HEK293T (cell line): ENCODE results near the gene LTB4R.

Experiments
- ARNT ChIP-seq: fragments of 450-650 bp; IDR thresholded peaks from 2 replicates; pipeline ENCODE4 v1.6.1; 2017; ENCODE audit warnings: mild to moderate bottlenecking
- BHLHE40 ChIP-seq: fragments of 450-650 bp; IDR thresholded peaks from 2 replicates; pipeline ENCODE4 v1.6.1; 2016; ENCODE audit warnings: mild to moderate bottlenecking, moderate library complexity, borderline replicate concordance
- ELF4 ChIP-seq: fragments of 450-650 bp; IDR thresholded peaks from 2 replicates; pipeline ENCODE4 v1.6.1; 2017; ENCODE audit warnings: antibody characterized with exemption
- FOXA1 ChIP-seq: fragments of 450-650 bp; IDR thresholded peaks from 2 replicates; pipeline ENCODE4 v1.6.1; 2016; ENCODE audit warnings: mild to moderate bottlenecking
- FOXM1 ChIP-seq: fragments of 450-650 bp; IDR thresholded peaks from 2 replicates; pipeline ENCODE4 v1.6.1; 2017; ENCODE audit warnings: mild to moderate bottlenecking, borderline replicate concordance
- HDGF ChIP-seq: fragments of 450-650 bp; IDR thresholded peaks from 2 replicates; pipeline ENCODE4 v1.6.1; 2017; ENCODE audit warnings: antibody characterized with exemption, borderline replicate concordance
- L3MBTL2 ChIP-seq: fragments of 450-650 bp; conservative IDR thresholded peaks from 2 replicates; pipeline ENCODE4 v1.6.1; 2016; ENCODE audit warnings: mild to moderate bottlenecking
- LEF1 ChIP-seq: fragments of 450-650 bp; IDR thresholded peaks from 2 replicates; pipeline ENCODE4 v1.6.1; 2017; ENCODE audit warnings: mild to moderate bottlenecking, borderline replicate concordance
- NFRKB ChIP-seq: fragments of 450-650 bp; IDR thresholded peaks from 2 replicates; pipeline ENCODE4 v1.6.1; 2016; ENCODE audit warnings: mild to moderate bottlenecking, moderate library complexity
- SUZ12 ChIP-seq: fragments of 450-650 bp; IDR thresholded peaks from 2 replicates; pipeline ENCODE4 v1.6.1; 2016; ENCODE audit warnings: mild to moderate bottlenecking
- ZNF384 ChIP-seq: fragments of 450-650 bp; IDR thresholded peaks from 2 replicates; pipeline ENCODE4 v1.6.1; 2016
- TF ChIP-seq, protein P1 (sequence below): fragments of 450-650 bp; IDR thresholded peaks from 2 replicates; pipeline ENCODE4 v1.6.1; 2016

- TF ChIP-seq HDGF: no peak
- TF ChIP-seq, protein P1, sequence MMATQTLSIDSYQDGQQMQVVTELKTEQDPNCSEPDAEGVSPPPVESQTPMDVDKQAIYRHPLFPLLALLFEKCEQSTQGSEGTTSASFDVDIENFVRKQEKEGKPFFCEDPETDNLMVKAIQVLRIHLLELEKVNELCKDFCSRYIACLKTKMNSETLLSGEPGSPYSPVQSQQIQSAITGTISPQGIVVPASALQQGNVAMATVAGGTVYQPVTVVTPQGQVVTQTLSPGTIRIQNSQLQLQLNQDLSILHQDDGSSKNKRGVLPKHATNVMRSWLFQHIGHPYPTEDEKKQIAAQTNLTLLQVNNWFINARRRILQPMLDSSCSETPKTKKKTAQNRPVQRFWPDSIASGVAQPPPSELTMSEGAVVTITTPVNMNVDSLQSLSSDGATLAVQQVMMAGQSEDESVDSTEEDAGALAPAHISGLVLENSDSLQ: no peak
- no peak for TF ChIP-seq FOXM1
- no peak for TF ChIP-seq FOXA1
- TF ChIP-seq NFRKB: no peak
- no peak for TF ChIP-seq ELF4
- no peak for TF ChIP-seq ZNF384
- no peak for TF ChIP-seq BHLHE40
- no peak for TF ChIP-seq ARNT
- TF ChIP-seq L3MBTL2: no peak
- TF ChIP-seq LEF1: no peak
- no peak for TF ChIP-seq SUZ12
Observed at GRCh38 chr14:24286996-24287395, 24.3 kb upstream of the LTB4R start.
